NAMALWA (cell line): ENCODE results near the gene PPIL1.
A peak's percentile ranks its signal among the peaks of the same experiment; 100 is the strongest.

ENCODE experiments used
- DNase-seq: peaks from one replicate; pipeline ENCODE4 v3.0.0-alpha.2; 2015; ENCODE audit warnings: low spot score

Gene PPIL1

GRCh38 chr6:36888654-36889481 lies 14.3 kb upstream of the PPIL1 start:
- no peak for DNase-seq

- DNase-seq: no peak
Observed at GRCh38 chr6:36888115-36888643, 13.6 kb upstream of the PPIL1 start.

GRCh38 chr6:36886950-36887618 lies 12.5 kb upstream of the PPIL1 start:
- DNase-seq: no peak

- DNase-seq: peak; percentile 99
Observed at GRCh38 chr6:36885461-36886401, 11.1 kb upstream of the PPIL1 start, which contains the start of gene C6orf89. Gene C6orf89, plus strand, starts transcription at chr6:36885952. Its CDS starts 13,493 bp downstream, at chr6:36899445.

DNA sequence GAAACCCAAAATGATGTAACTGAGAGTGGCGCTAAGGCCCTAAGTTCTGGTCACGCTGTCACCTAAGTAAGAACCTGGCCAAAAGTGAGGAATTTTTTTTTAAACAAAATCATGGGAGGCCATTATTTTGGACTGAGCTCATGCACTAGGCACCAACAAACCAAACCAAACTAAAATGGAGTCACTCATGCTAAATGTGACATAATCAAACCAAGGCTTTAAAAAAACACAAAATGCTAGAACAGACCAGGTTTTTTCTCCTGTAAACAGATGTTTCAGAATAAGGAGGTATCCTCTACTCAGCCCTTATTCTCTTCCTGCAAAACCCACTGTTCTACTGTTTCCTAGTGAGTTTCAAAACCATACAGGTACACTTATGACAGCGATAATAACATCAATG lies 10.0 kb upstream of the PPIL1 start:
- DNase-seq: no peak

DNA sequence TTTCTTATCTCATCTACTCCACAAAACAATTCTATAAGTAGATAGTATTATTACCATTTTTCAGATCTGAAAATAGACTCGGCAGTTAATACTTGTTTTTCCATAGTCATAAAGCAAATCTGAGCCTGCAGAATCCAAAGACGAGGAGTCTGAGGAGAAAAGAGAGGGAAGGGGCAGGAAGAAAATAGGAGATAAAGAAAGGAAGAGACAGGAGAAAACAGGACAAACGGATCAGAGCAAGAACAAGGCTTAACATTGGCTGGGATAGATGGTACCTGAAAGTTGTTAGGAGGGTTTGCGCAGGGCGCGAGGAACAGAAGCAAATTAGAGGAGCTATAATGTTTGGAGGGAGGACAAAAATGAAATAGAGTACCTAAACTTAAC lies 639 bp upstream of the PPIL1 start:
- DNase-seq: no peak

GRCh38 chr6:36873612-36874442 lies 776 bp downstream of the PPIL1 start:
- DNase-seq: peak; percentile 62

DNA sequence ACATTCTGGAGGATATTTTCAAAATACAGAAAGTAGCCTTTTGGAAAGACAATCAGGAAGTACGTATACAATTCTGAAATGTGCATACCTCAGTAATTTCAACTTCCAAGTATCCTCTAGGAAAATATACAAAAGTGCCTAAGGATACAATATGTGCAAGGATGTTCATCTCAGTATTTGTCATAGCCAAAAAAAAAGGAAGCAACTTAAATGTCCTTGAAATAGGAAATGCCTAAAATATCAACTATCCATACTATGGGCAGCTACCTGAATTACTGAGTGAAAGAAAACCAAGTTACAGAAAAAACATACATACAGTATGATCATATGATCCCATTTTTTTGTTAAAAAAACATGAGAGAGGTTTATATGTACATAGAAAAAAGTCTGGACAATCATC lies 1.5 kb downstream of the PPIL1 start:
- no peak for DNase-seq

DNA sequence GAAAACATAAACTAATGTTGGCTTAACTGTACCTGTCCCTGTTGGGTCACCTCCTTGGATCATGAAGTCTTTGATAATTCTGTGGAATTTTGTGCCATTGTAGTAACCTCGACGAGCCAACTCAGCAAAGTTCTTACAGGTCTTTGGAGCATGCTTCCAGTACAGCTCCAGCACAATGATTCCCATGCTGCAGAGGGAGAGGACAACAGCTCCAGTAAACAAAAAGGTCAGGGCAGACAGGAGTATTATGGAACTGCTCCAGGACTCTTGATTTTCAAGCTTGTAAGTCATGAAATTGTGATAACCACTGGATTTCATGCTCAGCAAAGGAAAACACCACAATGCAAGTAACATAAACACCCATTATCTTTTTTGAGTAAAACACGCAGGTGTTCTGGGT lies 2.9 kb downstream of the PPIL1 start:
- DNase-seq: no peak

DNA sequence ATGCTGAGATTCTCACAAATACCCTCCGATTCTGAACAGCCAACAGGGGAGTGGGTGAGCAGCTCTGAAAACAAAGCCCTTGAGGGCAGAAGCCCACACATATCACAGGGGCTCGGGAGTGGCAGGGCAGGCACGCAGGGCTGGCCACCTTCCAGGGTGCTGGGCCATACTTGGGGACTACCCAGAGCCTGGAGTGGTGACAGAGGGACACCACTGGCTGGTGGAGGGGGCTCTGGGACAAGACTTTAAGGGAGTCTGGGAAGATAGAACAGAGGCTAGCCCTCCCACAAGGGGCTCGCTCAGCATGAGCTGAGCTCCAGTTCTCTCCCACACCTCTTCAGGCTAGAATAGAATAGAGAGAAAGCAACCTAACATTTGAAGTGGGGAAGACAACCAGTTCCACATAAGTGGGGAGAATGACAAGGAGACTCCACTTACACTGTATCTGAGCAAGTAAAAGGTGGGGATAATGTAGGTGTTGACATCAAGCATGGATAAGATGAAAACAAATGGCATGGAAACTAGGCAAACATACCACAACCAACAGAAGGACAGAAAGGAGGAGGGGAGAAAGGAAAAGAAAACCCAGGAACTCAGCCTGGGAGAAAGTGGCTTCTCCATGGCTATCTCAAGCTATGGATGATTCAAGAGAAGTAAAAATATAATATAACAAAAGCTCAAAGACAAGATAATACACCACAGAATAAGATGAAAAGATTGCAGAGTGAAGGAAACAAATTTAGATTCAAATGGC lies 7.0 kb downstream of the PPIL1 start:
- DNase-seq: no peak

- DNase-seq: no peak
Observed at GRCh38 chr6:36865835-36866234, 8.8 kb downstream of the PPIL1 start.

- DNase-seq: no peak
Observed at GRCh38 chr6:36863670-36864540, 10.7 kb downstream of the PPIL1 start.

GRCh38 chr6:36862848-36863382 lies 11.7 kb downstream of the PPIL1 start:
- DNase-seq: no peak

DNA sequence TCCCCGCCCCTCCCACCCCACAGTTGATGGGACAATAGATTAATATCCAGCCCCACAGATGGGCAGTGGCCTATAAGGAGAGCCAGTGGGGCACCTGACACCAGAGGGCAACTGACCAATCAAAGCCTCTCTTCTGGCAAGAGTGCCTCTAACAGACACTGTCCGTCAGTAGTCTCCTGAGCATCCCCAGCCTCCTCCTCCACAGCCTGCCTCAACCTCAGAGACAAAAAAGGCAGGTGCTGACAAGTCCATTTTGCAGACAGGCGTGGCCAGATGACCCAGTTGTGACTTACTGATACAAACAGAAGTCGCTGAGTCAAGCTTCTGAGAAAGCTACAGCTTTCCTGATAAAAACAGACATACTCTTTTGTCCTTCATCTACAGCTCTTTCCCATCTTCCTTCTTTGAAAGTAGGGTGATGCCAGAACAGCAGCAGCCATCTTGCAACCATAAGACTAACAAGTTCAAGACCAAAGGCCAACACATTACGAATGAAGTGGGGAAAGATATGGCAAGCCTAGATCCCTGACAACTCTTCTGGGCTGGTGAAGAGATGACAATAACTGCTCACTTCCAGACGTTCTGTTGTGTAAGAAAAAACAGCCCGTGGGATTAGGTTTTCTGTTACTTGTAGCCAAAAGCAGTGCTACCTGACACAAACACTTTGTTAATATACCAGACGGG lies 12.3 kb downstream of the PPIL1 start:
- no peak for DNase-seq

- no peak for DNase-seq
Observed at GRCh38 chr6:36860126-36860525, 14.5 kb downstream of the PPIL1 start.

DNA sequence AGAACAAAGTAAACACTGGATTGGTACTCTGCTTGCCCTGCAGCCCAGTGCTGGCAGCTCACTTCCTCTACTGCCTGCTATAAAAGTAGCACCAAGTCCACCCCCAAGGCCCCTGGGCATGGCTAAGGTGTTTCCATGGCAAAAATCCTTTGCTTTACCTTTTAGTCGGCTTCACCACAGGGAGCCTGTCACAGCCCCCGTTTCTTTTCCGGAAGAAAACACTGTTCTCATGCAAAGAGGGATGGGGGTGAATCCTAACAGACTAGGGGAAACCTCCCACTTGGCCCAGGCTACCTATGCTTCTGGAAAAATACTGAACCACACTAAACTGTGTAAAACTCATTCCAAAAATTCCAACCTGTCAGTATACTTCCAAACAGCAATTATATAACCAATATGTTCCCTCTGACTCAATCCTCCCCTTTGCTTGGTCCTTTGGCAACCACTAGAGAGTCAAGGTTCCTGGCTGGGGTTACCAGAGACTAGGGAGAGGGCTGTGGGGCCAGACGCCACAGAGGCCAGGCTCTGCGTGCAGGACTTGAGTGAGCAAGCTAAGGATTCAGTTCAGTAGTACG lies 16.1 kb downstream of the PPIL1 start:
- DNase-seq: no peak

DNA sequence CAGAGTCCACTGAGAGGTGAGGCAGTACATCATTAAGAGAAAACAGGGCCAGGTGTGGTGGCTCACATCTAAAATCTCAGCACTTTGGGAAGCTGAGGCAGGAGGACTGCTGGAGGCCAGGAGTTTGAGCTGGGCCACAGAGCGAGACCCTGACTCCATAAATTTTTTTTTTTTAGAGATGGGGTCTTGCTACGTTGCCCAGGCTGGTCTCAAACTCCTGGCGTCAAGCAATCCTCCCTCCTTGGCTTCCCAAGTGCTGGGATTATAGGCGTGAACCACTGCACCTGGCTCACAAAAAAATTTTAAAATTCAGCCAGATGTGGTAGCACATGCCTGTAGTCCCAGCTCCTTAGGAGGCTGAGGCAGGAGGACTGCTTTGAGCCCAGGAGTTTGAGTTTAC lies 17.3 kb downstream of the PPIL1 start:
- DNase-seq: no peak

- DNase-seq: no peak
Observed at GRCh38 chr6:36856277-36856676, 18.3 kb downstream of the PPIL1 start.
